Fibroblast of peridontal ligament (primary cell): ENCODE data around the gene PRRT3.
A peak's percentile ranks its signal among the peaks of the same experiment; 100 is the strongest.
"Not testable (repeated sequence)": the region's sequence is repeated elsewhere in the genome, so short reads cannot be mapped to it uniquely, and the experiment has no call there.

Experiments used
- DNase-seq: peaks from one replicate; pipeline ENCODE4 v3.0.0-alpha.2; 2010; ENCODE audit errors: extremely low read depth

The PRRT3 gene

DNA sequence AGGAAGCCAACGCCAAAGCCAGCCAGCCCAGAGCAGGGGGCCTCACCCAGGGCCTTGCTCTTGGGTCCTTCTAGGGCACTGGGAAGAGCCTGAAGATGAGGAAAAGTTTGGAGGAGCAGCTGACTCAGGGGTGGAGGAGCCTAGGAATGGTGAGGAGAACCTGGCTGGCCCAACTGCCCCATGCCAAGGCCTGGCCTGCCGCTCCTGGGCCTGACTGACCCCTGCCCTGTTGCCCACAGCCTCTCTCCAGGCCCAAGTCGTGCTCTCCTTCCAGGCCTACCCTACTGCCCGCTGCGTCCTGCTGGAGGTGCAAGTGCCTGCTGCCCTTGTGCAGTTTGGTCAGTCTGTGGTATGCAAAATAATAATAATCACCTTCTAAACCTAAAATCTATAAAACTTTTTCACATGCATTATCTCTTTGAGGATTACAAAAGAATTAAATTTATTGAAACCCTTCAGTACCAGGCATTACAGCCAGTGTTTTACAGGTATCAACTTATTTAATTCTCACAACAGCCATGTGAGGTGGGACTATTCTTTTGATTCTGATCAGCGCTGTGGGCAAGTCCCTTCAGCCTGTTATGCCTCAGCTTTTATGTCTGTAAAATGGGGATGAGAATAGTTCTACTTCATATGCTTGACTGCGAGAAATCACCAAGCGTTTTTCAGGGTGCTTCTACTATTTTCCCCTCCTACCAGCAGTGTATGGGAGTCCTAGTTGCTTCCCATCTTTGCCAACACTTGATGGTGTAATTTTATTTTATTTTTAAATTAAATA is 33.8 kb downstream of the PRRT3 start:
- DNase-seq, result no peak

DNA sequence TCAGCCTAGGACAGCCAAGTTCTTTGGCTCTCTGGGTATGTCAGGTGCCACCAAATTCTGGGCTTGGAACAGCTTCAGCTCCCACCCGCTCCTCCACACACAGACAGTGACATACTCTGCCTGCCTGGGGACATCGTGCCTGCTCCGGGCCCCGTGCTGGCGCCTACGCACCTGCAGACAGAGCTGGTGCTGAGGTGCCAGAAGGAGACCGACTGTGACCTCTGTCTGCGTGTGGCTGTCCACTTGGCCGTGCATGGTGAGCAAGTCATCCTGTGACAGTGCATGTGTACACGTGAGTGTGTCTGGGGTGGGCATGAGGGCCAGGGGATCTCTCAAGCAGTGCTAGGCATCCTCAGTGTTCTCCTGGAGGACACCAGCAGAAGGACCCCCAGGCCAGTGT is 34.4 kb downstream of the PRRT3 start:
- no peak for DNase-seq

DNA sequence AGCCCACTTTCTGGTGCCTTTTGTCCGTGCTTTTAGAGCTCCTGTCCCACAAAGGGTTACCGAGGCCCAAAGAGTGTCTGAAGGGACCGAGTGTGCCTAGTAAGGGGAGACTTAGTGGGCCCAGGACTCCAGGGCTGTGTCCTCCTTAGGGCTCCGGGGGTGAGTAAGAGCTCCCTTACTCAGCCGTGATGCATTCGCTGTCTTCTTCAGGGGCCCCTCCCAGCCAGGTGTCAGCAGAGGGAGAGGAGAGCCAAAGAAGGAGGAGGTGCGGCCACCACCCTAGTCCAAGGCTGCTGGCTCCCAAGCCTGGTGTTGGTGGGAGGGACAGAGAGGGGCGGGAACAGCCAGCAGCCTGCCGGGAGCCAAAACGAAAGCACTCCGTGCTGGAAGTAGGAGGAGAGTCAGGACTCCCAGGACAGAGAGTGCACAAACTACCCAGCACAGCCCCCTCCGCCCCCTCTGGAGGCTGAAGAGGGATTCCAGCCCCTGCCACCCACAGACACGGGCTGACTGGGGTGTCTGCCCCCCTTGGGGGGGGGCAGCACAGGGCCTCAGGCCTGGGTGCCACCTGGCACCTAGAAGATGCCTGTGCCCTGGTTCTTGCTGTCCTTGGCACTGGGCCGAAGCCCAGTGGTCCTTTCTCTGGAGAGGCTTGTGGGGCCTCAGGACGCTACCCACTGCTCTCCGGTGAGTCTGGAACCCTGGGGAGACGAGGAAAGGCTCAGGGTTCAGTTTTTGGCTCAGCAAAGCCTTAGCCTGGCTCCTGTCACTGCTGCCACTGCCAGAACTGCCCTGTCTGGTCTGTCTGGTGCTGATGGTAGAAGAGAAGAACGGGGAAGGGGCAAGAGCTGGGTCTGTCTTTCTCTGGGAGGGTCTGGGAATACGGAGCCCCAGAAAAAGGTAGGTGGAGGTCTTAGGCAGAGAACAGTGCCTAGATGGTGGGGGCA is 35.2 kb downstream of the PRRT3 start, which contains the start of gene IL17RC:
Gene IL17RC (plus strand): TSS at position 365 of the 947 bp plus-strand sequence. CDS start 218 bp downstream, at position 583.
- peak; percentile 75 for DNase-seq

DNA sequence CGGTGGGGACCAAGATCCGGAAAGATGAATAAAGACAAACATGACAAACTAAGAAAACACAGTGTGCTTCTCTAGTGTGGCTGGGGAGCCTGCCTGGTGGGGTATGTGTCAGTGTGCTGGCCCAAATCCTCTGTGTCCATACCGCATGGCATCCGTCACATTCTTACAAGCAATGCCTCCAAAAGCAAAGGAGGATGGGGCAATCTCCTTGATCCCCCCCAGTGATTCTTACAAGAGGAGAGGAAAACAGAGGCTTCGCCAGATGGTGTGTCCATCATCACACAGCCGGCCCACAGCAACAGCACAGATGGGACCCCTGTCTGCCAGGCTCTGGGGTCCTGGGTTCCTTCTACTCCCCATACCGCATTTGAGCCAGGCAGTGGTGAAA is 35.9 kb downstream of the PRRT3 start:
- DNase-seq, result peak; percentile 52

DNA sequence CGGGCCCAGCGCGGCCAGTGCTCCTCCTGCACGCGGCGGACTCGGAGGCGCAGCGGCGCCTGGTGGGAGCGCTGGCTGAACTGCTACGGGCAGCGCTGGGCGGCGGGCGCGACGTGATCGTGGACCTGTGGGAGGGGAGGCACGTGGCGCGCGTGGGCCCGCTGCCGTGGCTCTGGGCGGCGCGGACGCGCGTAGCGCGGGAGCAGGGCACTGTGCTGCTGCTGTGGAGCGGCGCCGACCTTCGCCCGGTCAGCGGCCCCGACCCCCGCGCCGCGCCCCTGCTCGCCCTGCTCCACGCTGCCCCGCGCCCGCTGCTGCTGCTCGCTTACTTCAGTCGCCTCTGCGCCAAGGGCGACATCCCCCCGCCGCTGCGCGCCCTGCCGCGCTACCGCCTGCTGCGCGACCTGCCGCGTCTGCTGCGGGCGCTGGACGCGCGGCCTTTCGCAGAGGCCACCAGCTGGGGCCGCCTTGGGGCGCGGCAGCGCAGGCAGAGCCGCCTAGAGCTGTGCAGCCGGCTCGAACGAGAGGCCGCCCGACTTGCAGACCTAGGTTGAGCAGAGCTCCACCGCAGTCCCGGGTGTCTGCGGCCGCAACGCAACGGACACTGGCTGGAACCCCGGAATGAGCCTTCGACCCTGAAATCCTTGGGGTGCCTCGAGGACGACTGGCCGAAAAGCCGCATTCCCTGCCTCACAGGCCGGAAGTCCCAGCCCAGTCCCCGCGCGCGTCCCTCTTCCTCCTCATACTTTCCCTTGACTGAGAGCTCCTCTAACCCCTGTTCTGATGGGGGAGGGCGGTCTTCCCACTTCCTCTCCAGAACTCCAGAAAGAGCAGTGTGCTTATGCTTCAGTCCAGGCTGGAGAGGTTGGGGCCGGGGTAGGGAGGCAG is 36.7 kb downstream of the PRRT3 start:
- peak; percentile 42 for DNase-seq

DNA sequence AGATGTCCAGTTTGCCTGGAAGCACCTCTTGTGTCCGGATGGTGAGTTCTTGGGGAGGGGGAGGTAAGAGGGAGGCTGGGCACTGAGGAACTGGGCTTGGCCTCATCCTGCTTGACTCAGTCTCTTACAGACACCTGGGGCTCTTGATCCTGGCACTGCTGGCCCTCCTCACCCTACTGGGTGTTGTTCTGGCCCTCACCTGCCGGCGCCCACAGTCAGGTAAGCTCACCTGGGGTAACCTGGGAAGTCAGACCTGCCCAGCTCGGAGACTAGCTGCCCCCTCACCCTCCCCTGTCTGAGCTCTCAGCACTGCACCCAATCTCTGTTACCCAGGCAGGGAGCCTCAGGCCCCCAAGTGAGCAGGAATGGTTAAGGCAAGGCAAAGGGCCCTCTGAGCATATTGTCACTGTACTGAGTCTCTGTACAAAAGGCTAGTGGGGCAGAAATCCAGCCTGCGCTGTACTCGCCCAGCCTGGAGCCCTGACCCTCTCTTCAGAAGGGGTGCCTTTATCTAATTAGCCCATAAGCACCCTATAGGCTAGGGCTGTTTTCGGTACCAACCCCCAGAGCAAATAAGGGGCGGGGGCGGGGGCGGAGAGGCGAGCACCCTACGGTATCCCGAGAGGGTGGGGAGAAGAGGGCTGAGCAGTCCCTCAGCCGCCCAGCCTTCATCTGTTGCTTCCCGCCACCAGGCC is 37.5 kb downstream of the PRRT3 start:
- no peak for DNase-seq

DNA sequence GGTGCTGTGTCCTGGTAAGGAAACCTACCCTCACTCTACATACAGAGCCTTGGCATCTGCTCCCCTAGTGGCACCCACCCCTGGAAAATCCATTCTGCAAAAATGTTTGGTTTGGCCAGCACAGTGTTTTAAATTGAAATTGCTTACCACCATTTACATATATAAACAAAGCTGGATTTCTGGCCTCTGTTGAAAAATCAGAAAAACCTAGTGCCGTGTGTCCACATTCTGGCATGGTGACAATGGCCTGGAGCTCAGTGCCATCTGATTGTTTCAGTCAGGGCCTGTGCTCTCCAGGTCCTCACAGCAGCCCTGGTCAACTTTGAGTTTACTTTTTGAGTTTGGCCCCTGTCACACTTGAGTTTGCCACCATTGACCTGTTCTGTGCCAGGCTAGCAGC is 38.2 kb downstream of the PRRT3 start:
- DNase-seq, result peak; percentile 52

DNA sequence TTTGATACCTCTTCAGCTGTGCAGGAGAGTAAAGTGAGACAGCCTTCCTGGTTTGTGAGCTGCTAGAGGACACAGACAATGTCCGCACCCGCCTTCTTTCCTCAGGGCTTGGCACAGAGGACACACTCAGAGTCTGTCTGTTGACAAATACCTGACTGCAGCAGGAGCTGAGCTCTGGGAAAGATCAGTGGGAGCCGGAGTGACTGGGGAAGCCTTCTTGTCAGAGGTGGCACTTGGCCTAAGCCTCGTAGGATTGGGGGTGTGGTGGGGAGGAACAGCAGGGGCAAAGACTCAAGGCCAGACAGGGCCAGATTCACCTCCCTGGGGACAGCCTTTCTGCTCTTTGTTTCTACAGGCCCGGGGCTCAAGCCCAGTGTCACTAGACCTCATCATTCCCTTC is 38.6 kb downstream of the PRRT3 start:
- no peak for DNase-seq

DNA sequence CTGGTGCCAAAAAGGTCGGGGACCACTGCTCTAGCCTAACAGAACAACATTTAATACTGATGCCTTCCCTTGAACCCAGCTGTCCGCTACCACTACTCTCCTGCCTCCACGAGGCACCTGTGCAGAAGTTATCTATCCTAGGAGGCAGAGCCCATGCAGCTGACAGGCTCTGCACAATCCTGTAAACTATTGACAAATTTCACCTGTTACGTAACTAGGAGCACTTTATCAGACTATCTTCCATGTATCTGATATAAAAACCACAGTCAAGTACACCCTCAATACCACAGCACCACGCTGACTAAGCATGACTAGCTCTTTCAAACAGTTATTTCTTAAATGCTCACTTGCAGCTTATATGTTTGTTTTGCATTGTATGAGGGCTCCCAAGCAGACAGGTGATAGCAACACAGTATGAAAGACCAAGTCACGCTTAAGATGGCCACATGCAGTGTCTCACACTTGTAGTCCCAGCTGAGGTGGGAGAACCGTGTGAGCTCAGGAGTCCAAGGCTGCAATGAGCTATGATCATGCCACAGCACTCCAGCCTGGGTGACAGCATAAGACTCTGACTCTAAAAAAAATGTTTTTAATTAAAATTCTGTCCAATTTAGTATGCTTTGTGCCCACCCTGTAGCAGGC is 39.8 kb downstream of the PRRT3 start:
- DNase-seq, result peak; percentile 55

DNA sequence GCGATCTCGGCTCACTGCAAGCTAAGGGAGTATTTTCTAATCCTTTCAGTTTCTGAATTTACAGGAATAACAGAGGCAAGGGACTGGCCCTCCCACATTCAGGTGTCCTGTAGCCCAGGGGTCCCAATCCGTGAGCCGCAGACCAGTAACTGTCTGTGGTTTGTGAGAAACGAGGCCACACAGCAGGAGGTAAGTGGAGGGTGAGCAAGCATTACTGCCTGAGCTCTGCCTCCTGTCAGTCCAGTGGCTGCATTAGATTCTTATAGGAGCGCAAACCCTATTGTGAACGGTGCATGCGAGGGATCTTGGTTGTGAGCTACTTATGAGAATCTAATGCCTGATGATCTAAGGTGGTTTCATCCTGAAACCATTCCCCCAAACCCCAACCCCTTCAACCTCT is 40.3 kb downstream of the PRRT3 start:
- DNase-seq, result no peak

DNA sequence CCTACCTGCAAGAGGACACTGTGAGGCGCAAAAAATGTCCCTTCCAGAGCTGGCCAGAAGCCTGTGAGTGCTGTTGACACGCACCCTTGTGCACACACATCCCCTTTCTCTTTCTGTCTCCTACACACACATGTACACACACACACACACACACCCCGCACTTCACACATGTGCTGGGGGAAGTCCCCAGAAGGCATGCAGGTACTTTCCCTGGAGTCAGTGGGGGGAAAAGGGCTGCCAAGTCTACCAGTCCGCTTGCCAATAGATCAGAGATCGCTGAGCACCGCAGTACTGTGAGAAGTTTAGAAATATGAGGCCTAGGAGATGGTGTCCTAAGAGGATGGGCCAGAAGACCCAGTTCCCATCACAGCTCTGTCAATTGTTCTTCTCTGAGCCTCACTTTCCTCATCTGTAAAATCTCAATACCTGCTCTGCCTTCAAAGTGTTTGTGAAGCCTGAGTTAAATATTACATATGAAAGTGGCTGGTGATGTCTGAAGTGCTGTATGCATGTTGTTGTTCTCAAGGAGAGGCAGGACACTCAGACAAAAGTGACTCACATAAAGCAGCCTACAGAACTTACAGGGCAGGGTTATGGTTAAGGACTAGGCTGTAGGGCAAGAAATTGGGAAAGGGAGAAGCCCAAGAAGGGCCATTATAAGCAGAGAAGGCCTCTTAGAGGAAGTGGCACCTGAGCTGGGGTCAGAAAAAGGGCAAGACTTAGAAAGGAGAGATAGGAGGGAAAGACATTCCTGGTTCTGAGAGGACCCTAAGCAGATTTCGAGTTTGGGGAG is 42.8 kb downstream of the PRRT3 start:
- no peak for DNase-seq

DNA sequence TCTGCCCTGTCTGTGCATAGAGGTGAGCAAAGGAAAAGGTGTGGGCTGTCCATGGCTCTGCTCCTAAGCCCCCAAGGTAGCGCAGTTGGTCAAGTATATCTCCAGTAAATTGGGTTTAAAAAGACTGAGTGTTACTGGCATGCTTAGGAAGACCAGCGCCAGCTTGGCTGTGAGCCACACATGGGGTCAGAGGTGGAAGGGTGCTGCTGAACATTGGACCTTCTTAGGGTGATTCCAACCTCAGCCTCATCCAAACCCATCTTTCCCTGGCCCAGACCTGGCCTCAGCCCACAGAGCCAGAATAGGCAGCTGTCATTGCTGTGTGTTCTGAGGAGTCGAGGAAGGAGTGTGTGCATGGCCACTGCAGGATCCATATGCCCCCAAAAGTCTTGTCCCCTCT is 43.9 kb downstream of the PRRT3 start:
- DNase-seq, result no peak

DNA sequence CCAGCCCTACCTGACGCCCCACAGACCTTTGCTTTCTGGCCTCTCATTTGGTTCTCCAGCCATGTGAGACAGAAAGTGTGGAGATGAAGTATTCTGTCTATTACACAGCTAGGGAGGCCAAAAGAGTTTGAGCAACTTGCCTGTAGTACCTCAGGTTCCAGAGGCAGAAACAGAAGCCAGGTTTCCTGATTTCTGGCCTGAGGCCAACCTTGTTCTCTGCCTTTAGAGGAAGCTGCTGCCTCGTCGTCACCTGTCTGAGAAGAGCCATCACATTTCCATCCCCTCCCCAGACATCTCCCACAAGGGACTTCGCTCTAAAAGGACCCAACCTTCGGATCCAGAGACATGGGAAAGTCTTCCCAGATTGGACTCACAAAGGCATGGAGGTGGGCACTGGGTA is 45.7 kb downstream of the PRRT3 start:
- DNase-seq, result no peak

DNA sequence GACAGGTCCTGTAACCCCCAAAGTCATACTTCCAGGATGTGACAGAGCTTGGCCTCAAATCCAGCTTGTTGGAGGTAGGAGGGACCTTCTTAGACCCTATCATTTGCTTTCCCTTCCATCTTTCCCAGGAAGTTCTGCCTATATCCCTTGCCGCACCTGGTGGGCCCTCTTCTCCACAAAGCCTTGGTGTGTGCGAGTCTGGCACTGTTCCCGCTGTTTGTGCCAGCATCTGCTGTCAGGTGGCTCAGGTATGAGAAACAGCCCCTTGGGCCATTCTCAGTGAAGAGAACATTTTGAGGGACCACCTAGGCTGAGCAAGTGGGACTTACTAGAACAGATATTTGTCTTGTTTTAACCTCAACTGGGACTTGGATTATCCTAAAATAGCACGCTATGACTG is 48.3 kb downstream of the PRRT3 start:
- DNase-seq, result no peak

DNA sequence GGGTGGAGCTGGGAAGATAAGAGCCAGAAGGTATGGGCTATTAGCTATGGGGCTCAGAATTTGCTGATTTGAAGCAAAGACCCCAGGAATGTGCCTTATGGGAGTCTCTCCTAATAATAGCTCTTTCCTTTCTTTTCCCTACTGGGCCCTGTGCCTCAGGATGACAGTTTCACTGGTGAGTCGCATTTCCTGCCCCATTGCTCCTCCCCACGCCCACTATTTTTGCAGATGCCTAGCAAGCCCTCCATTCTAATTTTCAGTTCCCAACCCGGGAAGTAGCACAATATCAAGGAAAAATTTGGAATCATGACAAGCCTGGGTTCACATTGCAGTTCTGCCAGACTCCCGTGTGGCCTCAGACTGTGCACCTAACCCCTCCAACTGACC is 49.0 kb downstream of the PRRT3 start:
- no peak for DNase-seq

DNA sequence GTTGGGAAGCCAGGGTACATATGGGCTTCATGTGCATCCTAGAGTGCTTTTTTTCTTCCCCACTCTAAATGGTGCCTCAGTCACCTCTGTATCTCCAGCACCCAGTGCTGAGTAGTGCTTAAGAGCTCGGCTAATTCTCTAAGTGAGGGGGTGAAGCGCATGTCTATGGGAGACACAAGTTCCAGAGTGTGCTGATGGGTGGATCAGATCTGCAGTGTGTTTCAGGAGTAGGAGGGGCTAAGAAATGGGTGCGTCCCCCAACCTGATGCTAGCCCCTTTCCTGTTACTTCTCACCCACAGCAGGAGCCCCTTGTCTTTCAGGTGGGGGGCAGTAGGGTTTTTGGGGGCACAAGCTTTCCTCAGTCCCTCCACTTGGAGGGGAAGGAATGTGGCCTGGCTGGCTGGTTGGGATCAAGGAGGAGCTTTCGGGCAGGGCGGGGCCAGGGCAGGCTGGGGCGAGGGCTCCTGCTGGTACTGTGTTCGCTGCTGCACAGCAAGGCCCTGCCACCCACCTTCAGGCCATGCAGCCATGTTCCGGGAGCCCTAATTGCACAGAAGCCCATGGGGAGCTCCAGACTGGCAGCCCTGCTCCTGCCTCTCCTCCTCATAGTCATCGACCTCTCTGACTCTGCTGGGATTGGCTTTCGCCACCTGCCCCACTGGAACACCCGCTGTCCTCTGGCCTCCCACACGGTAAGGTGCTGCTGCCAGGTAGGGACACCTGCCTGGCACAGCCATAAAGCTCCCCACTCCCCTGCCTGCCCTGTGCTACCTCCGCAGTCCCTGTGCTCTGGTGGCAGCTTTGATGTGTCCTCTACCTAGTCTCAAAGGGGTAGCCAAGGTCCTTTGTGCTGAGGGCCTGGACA is 49.6 kb downstream of the PRRT3 start, which contains the start of gene IL17RE:
Gene IL17RE (plus strand): TSS at position 477 of the 866 bp plus-strand sequence. CDS start 85 bp downstream, at position 562.
- no peak for DNase-seq

DNA sequence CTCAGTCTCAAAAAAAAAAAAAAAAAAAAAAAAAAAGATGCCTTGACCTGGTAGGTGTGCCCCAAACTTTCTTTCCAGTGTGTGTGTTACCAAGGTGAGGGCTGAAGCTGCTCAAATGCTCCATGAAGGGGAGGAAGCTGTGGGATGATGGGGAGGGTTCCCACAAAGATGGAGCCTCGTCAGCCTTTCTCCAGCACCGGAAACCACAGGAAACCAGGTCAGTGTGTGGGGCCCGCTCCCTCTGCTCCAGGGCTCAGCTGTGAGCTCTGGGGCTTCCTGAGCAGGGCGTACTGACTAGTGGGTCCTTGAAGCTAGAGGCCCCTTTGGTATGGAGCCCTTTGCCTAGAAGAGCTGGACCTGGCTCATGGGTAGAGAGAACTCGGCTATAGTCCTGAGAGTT is 50.2 kb downstream of the PRRT3 start:
- no peak for DNase-seq

DNA sequence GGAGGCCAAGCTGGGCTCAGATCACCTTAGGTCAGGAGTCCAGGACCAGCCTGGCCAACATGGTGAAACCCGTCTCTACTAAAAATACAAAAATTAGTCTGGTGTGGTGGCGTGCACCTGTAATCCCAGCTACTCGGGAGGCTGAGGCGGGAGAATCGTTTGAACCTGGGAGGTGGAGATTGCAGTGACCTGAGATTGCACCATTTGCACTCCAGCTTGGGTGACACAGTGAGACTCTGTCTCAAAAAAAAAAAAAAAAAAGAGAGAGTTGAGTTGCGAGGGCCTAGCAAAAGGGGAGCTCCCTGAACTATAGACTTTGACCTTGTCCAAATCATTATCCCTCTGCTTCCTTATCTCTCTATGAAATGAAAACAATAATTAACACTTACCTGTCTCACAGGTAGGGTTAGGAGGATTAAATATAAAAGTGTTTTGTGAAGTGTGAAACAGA is 51.2 kb downstream of the PRRT3 start:
- DNase-seq, result not testable (repeated sequence)
